Naive thymus-derived CD8-positive, alpha-beta T cell (primary cell): ENCODE measurements around the gene STXBP5L. TPM values are rescaled to one million over a fixed set of nuclear protein-coding genes. Genes with fewer than 3 reads are reported as not detected.
"Not testable (repeated sequence)": the region's sequence is repeated elsewhere in the genome, so short reads cannot be mapped to it uniquely, and the experiment has no call there.

ENCODE experiments used
- ATAC-seq, 2 donors: fragments of 150-1000 bp; cut with Tn5 transposase in 1 of 2; sonication (Bioruptor Pico), chemical (Tn5 transposase) in 1 of 2; 1 replicate in 1 of 2; 2 replicates in 1 of 2; pipeline ENCODE4 v1.10.0; 2021; ENCODE audit warnings: mild to moderate bottlenecking in 2 of 2, moderate library complexity in 2 of 2
- POLR2A ChIA-PET: fragments of 350-600 bp; sonication (Branson Sonifier 250); formaldehyde crosslinking; loops from one replicate; lab custom pipeline; 2021; ENCODE audit warnings: antibody characterized with exemption; lab: Charles Lee
- DNase-seq, 10 donors: peaks; one replicate each; pipeline versions ENCODE4 v3.0.0 to v3.0.0-alpha.2; 2020 to 2022
- H3K27ac Mint-ChIP-seq, 10 donors: one replicate each; pipeline ENCODE4 v1.8.0; 2020 to 2022; ENCODE audit warnings: mild to moderate bottlenecking in 10 of 10, mixed read lengths in 10 of 10, moderate library complexity in 4 of 10, inconsistent platforms in 1 of 10
- H3K27me3 Mint-ChIP-seq, 5 donors: one replicate each; pipeline ENCODE4 v1.8.0; 2021 to 2022; ENCODE audit warnings: mixed read lengths in 5 of 5
- H3K36me3 Mint-ChIP-seq, 3 donors: one replicate each; pipeline ENCODE4 v1.8.0; 2020 to 2022; ENCODE audit warnings: mixed read lengths in 3 of 3, mild to moderate bottlenecking in 2 of 3, inconsistent platforms in 1 of 3
- H3K4me1 Mint-ChIP-seq, 4 donors: one replicate each; pipeline ENCODE4 v1.8.0; 2021 to 2022; ENCODE audit warnings: mixed read lengths in 4 of 4
- H3K4me3 Mint-ChIP-seq, 10 donors: one replicate each; pipeline ENCODE4 v1.8.0; 2020 to 2022; ENCODE audit warnings: mild to moderate bottlenecking in 10 of 10, mixed read lengths in 10 of 10, moderate library complexity in 6 of 10, inconsistent platforms in 1 of 10
- H3K9me3 Mint-ChIP-seq, 9 donors: one replicate each; pipeline ENCODE4 v1.8.0; 2020 to 2022; ENCODE audit warnings: mixed read lengths in 9 of 9, mild to moderate bottlenecking in 3 of 9, inconsistent platforms in 1 of 9, moderate library complexity in 1 of 9
- polyA plus RNA-seq, 3 donors: library from polyadenylated mRNA; unstranded; fragments of 300-500 nt; fragmentation: Illumina TruSeq; gene quantifications; one replicate each; pipeline ENCODE4 v1.2.3, GENCODE V29; 2021
- total RNA-seq, 8 experiments: library from RNA in 2 of 8; stranded (reverse) in 2 of 8; gene quantifications; one replicate each; pipeline ENCODE4 v1.2.3 and lab custom pipeline; 2021 to 2026

STXBP5L gene
- total and polyA plus RNA-seq, 5 experiments from 2014 or later = not detected

GRCh38 chr3:121167374-121168139 lies 259.6 kb downstream of the STXBP5L start:
- ATAC-seq (no peak), DNase-seq (no peak)
- H3K27me3 Mint-ChIP-seq = no peaks in the 10 kb centered on the region
- POLR2A ChIA-PET = no interaction called here
- peaks cover 0 to 10% (median 0%) of the 10 kb centered on the region in 3 donors for H3K36me3 Mint-ChIP-seq
- no peak overlapping the region for H3K27ac Mint-ChIP-seq
- H3K9me3 Mint-ChIP-seq = peaks cover 2 to 48% (median 21%) of the 10 kb centered on the region in 9 donors
- H3K4me1 Mint-ChIP-seq = no peaks in the 10 kb centered on the region
- H3K4me3 Mint-ChIP-seq = no peak overlapping the region

DNA sequence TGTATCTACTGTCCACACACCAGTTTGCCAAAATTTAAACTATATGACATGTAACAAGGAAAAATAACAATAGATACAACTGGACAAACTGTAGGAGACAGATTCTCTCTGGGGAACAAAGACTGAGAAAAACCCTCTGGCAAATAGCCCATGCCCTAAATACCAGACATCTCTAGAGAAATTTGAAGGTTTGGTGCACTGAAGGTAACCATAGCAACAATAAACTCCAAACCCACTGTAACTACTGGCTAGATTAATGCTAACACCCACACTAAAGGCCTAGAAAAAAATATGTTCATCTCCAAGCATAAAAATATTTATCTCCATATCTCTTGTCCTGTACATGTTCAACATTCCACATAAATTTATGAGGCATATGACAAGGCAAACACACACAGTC lies 267.1 kb downstream of the STXBP5L start:
- no peaks in the 10 kb centered on the region for H3K4me1 Mint-ChIP-seq
- H3K9me3 Mint-ChIP-seq = peaks cover 2 to 50% (median 28%) of the 10 kb centered on the region in 9 donors
- H3K27ac Mint-ChIP-seq = no peak overlapping the region
- ATAC-seq (no peak), DNase-seq (no peak)
- POLR2A ChIA-PET = no interaction called here
- no peaks in the 10 kb centered on the region for H3K27me3 Mint-ChIP-seq
- peaks cover 0 to 21% (median 0%) of the 10 kb centered on the region in 3 donors for H3K36me3 Mint-ChIP-seq
- H3K4me3 Mint-ChIP-seq = no peak overlapping the region

DNA sequence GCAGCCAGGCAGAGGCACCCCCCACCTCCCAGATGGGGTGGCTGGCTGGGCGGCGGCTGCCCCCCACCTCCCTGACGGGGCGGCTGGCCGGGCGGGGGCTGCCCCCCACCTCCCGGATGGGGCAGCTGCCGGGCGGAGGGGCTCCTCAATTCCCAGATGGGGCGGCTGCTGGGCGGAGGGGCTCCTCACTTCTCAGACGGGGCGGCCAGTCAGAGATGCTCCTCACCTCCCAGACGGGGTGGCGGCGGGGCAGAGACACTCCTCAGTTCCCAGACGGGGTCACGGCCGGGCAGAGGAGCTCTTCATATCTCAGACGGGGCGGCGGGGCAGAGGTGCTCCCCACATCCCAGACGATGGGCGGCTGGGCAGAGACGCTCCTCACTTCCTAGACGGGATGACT lies 282.6 kb downstream of the STXBP5L start:
- ATAC-seq, H3K27ac Mint-ChIP-seq, POLR2A ChIA-PET, H3K4me3 Mint-ChIP-seq, H3K36me3 Mint-ChIP-seq, H3K4me1 Mint-ChIP-seq, H3K27me3 Mint-ChIP-seq, DNase-seq: not testable (repeated sequence)
- peaks cover 0 to 62% (median 20%) of the 10 kb centered on the region in 9 donors for H3K9me3 Mint-ChIP-seq

DNA sequence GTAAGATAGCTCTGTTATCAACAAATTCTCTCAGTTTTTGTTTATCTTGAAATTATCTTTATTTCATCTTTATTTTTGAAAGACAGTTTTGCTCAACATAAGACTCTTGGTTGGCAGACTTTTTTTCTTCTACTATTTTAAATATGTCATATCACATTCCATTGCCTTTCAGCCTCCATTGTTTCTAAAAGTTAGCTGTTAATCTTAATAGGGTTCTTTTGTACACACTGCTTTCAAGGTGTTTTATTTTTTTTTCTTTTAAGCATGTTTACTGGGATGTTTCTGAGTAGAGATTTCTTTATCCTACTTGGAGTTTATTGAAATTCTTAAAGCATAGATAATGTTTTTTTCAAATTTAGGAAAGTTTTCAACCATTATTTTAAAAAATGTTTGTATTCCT lies 294.6 kb downstream of the STXBP5L start:
- DNase-seq (no peak), ATAC-seq (no peak)
- H3K36me3 Mint-ChIP-seq = no peaks in the 10 kb centered on the region
- POLR2A ChIA-PET = no interaction called here
- no peak overlapping the region for H3K27ac Mint-ChIP-seq
- H3K4me3 Mint-ChIP-seq = no peak overlapping the region
- peaks cover 0 to 25% (median 13%) of the 10 kb centered on the region in 9 donors for H3K9me3 Mint-ChIP-seq
- no peaks in the 10 kb centered on the region for H3K4me1 Mint-ChIP-seq
- no peaks in the 10 kb centered on the region for H3K27me3 Mint-ChIP-seq

DNA sequence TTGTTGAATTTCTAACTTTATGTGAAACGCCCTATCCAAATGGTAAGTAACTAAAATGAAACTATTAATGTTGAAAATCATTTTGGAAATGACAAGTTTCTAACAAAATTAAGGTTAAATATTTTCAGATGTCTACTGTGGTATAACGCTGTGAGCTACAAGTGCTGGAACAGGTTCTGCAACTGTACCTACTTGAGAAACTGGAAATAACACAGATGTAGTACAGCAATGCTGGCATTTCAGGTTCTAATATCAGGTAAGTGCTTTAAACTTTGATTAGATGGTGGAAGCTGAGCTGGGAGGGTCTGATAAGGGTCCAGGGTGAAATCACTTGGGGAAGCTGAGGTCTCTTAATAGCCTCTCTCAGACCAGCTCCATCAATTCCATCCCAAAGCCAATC lies 315.1 kb downstream of the STXBP5L start:
- H3K27ac Mint-ChIP-seq = no peak overlapping the region
- DNase-seq (no peak), ATAC-seq (no peak)
- peaks cover 0 to 3% (median 0%) of the 10 kb centered on the region in 9 donors for H3K9me3 Mint-ChIP-seq
- H3K4me1 Mint-ChIP-seq = no peaks in the 10 kb centered on the region
- H3K27me3 Mint-ChIP-seq = no peaks in the 10 kb centered on the region
- no peak overlapping the region for H3K4me3 Mint-ChIP-seq
- no peaks in the 10 kb centered on the region for H3K36me3 Mint-ChIP-seq
- POLR2A ChIA-PET = no interaction called here

- no peaks in the 10 kb centered on the region for H3K9me3 Mint-ChIP-seq
- no peaks in the 10 kb centered on the region for H3K36me3 Mint-ChIP-seq
- H3K27ac Mint-ChIP-seq = no peak overlapping the region
- ATAC-seq (no peak), DNase-seq (no peak)
- no peak overlapping the region for H3K4me3 Mint-ChIP-seq
- H3K27me3 Mint-ChIP-seq = no peaks in the 10 kb centered on the region
- POLR2A ChIA-PET = no interaction called here
- no peaks in the 10 kb centered on the region for H3K4me1 Mint-ChIP-seq
Observed at GRCh38 chr3:121228971-121229370, 321.0 kb downstream of the STXBP5L start.

GRCh38 chr3:121230194-121230593 lies 322.2 kb downstream of the STXBP5L start:
- H3K4me3 Mint-ChIP-seq, H3K9me3 Mint-ChIP-seq, H3K27me3 Mint-ChIP-seq, POLR2A ChIA-PET, DNase-seq, ATAC-seq, H3K27ac Mint-ChIP-seq, H3K4me1 Mint-ChIP-seq, H3K36me3 Mint-ChIP-seq: not testable (repeated sequence)

GRCh38 chr3:121231872-121232271 lies 323.9 kb downstream of the STXBP5L start:
- peaks cover 0 to 1% (median 0%) of the 10 kb centered on the region in 5 donors for H3K27me3 Mint-ChIP-seq
- no peaks in the 10 kb centered on the region for H3K9me3 Mint-ChIP-seq
- H3K27ac Mint-ChIP-seq = no peak overlapping the region
- H3K4me3 Mint-ChIP-seq = no peak overlapping the region
- POLR2A ChIA-PET = no interaction called here
- no peaks in the 10 kb centered on the region for H3K4me1 Mint-ChIP-seq
- DNase-seq (no peak), ATAC-seq (no peak)
- no peaks in the 10 kb centered on the region for H3K36me3 Mint-ChIP-seq

- Mint-ChIP-seq H3K27me3 (peaks cover 0 to 1% (median 0%) of the 10 kb centered on the region in 5 donors), H3K27ac (no peak overlapping the region), H3K4me1 (no peaks in the 10 kb centered on the region), H3K4me3 (no peak overlapping the region), H3K9me3 (no peaks in the 10 kb centered on the region), H3K36me3 (no peaks in the 10 kb centered on the region)
- ATAC-seq = no peak
- no peak for DNase-seq
- POLR2A ChIA-PET = no interaction called here
Observed at GRCh38 chr3:121232309-121233225, 324.6 kb downstream of the STXBP5L start.

- Mint-ChIP-seq H3K36me3 (no peaks in the 10 kb centered on the region), H3K9me3 (peaks cover 0 to 4% (median 0%) of the 10 kb centered on the region in 9 donors), H3K27me3 (peaks cover 0 to 2% (median 0%) of the 10 kb centered on the region in 5 donors), H3K4me1 (no peaks in the 10 kb centered on the region), H3K27ac (no peak overlapping the region), H3K4me3 (no peak overlapping the region)
- POLR2A ChIA-PET = interaction anchor here (0.6 kb wide), 1 partner anchor 21 kb away, joined by 3 read pairs; no protein-coding TSS in a partner anchor
- DNase-seq (no peak), ATAC-seq (no peak)
Observed at GRCh38 chr3:121243208-121243607, 335.2 kb downstream of the STXBP5L start.

DNA sequence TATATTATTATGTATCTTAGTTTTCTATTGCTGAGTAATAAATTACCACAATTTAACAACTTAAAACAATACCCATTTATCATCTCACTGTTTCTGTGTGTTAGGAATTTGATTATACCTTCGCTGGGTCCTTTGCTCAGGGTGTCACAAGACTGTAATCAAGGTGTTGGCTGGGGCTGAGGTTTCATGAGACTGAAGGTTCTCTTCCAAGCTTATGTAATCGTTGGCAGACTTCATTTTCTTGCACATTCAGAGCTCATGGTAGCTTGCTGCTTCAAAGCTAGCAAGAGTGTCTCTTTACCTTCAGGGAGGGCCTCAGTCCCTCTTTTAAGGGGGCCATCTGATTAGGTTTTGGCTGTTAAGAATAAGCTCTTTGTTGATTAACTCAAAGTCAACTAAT lies 344.7 kb downstream of the STXBP5L start:
- Mint-ChIP-seq H3K4me1 (no peaks in the 10 kb centered on the region), H3K27ac (no peak overlapping the region), H3K36me3 (no peaks in the 10 kb centered on the region), H3K9me3 (peaks cover 0 to 9% (median 4%) of the 10 kb centered on the region in 9 donors), H3K27me3 (no peaks in the 10 kb centered on the region), H3K4me3 (no peak overlapping the region)
- DNase-seq (no peak), ATAC-seq (no peak)
- POLR2A ChIA-PET = no interaction called here

- no peak overlapping the region for H3K4me3 Mint-ChIP-seq
- no peaks in the 10 kb centered on the region for H3K4me1 Mint-ChIP-seq
- POLR2A ChIA-PET = no interaction called here
- H3K27me3 Mint-ChIP-seq = no peaks in the 10 kb centered on the region
- H3K9me3 Mint-ChIP-seq = peaks cover 14 to 52% (median 23%) of the 10 kb centered on the region in 9 donors
- no peak for DNase-seq
- no peak for ATAC-seq
- peaks cover 0 to 6% (median 2%) of the 10 kb centered on the region in 3 donors for H3K36me3 Mint-ChIP-seq
- no peak overlapping the region for H3K27ac Mint-ChIP-seq
Observed at GRCh38 chr3:121269389-121269788, 361.4 kb downstream of the STXBP5L start.

DNA sequence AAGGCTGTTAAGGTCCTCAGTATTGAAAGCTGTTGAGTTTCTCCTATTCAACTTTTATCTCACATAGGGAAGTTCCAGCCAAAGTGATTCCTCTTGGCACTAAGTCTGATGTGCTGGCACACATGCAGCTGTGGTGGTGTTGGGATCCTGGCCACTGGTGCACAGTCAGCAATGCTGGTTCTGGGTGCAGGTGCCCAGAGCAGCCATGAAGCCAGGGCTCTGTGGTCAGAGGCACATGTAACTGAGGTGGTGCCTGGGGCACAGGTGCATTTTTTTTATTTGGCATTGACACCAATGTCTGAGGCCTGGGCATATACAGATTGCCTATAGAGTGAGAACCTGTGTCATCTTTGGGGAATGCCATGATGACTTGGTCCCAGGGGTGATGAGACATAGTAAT lies 366.4 kb downstream of the STXBP5L start:
- Mint-ChIP-seq H3K9me3 (peaks cover 19 to 46% (median 34%) of the 10 kb centered on the region in 9 donors), H3K27ac (no peak overlapping the region), H3K4me3 (no peak overlapping the region), H3K4me1 (no peaks in the 10 kb centered on the region), H3K27me3 (no peaks in the 10 kb centered on the region), H3K36me3 (peaks cover 0 to 11% (median 2%) of the 10 kb centered on the region in 3 donors)
- POLR2A ChIA-PET = no interaction called here
- DNase-seq = no peak
- ATAC-seq = no peak
